Measurements from ENCODE around the gene DGKA.

Gene DGKA

DNA sequence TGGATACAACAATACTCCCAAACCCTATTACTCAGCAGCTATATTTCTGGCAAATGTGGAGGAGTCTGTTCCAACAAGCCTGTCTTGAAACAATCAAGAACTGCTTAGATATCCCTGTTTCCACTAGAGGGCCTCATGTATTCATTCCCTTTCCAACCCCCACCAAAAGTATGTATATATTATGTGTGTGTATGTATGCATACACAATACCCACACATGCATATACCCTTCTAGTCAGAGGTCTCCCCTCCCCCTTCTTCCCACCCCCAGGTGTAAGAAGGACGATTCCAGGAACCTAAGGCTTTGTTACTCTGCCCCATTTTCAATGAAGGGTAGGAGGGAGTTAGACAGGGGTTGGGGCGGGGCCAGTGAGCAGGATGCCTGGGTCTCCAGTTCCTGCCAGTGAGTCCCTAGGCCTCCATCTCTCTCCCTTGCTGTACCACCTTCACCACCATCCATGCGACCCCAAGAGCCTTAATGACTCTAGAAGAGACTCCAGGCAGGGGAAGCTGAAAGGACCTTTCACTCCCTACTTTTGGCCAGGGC, at the start of gene DGKA:
Gene DGKA, plus strand, starts transcription at position 392 of the 546 bp plus-strand sequence. CDS start 5,342 bp downstream, outside the sequence.
- Histone ChIP-seq H3K79me2 (ENCODE audit: insufficient read depth, low read depth) (peaks cover 11% of the 10 kb centered on the region), H3K9ac (peak within 1 kb of the TSS; percentile 85; the same call in 1 of the 2 replicates), H2AFZ (ENCODE audit: low read depth) (peak within 1 kb of the TSS; percentile 77), H3K27ac (peak within 1 kb of the TSS; percentile 93), H3K4me1 (ENCODE audit: low read depth, poor library complexity, severe bottlenecking) (peaks cover 46% of the 10 kb centered on the region), H3K4me3 (IDR thresholded peaks at IDR 0.05; ENCODE audit: insufficient read depth, low read depth, low read length) (no peak within 1 kb of the TSS), H3K27me3 (ENCODE audit: insufficient read depth, low read depth) (no peaks in the 10 kb centered on the region; the same call in 1 of the 2 replicates), H3K36me3 (ENCODE audit: insufficient read depth) (no peaks in the 10 kb centered on the region), H4K20me1 (ENCODE audit: insufficient read depth) (no peaks in the 10 kb centered on the region), H3K4me2 (peak within 1 kb of the TSS; percentile 80)
- TF ChIP-seq CTCF (conservative IDR thresholded peaks at IDR 0.05; ENCODE audit: low read depth, low read length), result peak; percentile 93

DNA sequence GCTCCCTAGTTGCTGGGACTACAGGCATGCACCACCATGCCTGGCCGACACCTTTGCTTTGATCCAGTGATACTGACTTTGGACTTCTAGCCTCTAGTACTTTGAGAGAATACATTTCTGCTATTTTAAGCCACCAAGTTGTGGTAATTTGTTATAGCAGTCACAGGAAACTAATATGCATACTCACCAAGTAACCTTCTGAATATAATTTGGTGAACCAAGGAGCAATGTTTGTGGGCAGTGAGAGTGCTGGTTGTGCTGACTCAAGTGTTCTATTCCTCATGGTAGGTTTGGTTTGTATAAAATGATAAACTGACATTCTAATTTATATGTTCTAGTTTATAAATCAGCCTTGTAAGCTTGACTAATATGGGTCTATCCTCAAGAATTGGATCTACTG, 45.8 kb upstream of the DGKA start:
- Histone ChIP-seq H2AFZ (ENCODE audit: low read depth) (no peak overlapping the region), H3K4me1 (ENCODE audit: low read depth, poor library complexity, severe bottlenecking) (peaks cover 16% of the 10 kb centered on the region), H3K27ac (no peak overlapping the region), H3K36me3 (ENCODE audit: insufficient read depth) (no peaks in the 10 kb centered on the region), H4K20me1 (ENCODE audit: insufficient read depth) (no peaks in the 10 kb centered on the region), H3K4me2 (no peak overlapping the region), H3K79me2 (ENCODE audit: insufficient read depth, low read depth) (no peaks in the 10 kb centered on the region), H3K9ac (no peak overlapping the region), H3K4me3 (IDR thresholded peaks at IDR 0.05; ENCODE audit: insufficient read depth, low read depth, low read length) (no peak overlapping the region), H3K27me3 (ENCODE audit: insufficient read depth, low read depth) (no peaks in the 10 kb centered on the region)
- no peak for TF ChIP-seq CTCF (conservative IDR thresholded peaks at IDR 0.05; ENCODE audit: low read depth, low read length)

- no peak for TF ChIP-seq CTCF (conservative IDR thresholded peaks at IDR 0.05; ENCODE audit: low read depth, low read length)
- H3K4me1 ChIP-seq (ENCODE audit: low read depth, poor library complexity, severe bottlenecking), result no peaks in the 10 kb centered on the region
- no peak overlapping the region for H3K27ac ChIP-seq
Measured at GRCh38 chr12:55891310-55891709, 39.7 kb upstream of the DGKA start.

GRCh38 chr12:55893723-55894122, 37.2 kb upstream of the DGKA start:
- no peak for TF ChIP-seq CTCF (conservative IDR thresholded peaks at IDR 0.05; ENCODE audit: low read depth, low read length)

More at GRCh38 chr12:55891310-55891709, 39.7 kb upstream of the DGKA start:
- H3K36me3 ChIP-seq (ENCODE audit: insufficient read depth), result no peaks in the 10 kb centered on the region
- H3K27me3 ChIP-seq (ENCODE audit: insufficient read depth, low read depth), result no peaks in the 10 kb centered on the region
- H4K20me1 ChIP-seq (ENCODE audit: insufficient read depth), result no peaks in the 10 kb centered on the region
- no peaks in the 10 kb centered on the region for H3K79me2 ChIP-seq (ENCODE audit: insufficient read depth, low read depth)
- H3K4me2 ChIP-seq, result no peak overlapping the region
- no peak overlapping the region for H2AFZ ChIP-seq (ENCODE audit: low read depth)
- no peak overlapping the region for H3K4me3 ChIP-seq (IDR thresholded peaks at IDR 0.05; ENCODE audit: insufficient read depth, low read depth, low read length)
- H3K9ac ChIP-seq, result no peak overlapping the region

More at GRCh38 chr12:55893723-55894122, 37.2 kb upstream of the DGKA start:
- H4K20me1 ChIP-seq (ENCODE audit: insufficient read depth), result no peaks in the 10 kb centered on the region
- H3K4me3 ChIP-seq (IDR thresholded peaks at IDR 0.05; ENCODE audit: insufficient read depth, low read depth, low read length), result no peak overlapping the region
- no peaks in the 10 kb centered on the region for H3K36me3 ChIP-seq (ENCODE audit: insufficient read depth)
- no peaks in the 10 kb centered on the region for H3K79me2 ChIP-seq (ENCODE audit: insufficient read depth, low read depth)
- H3K27me3 ChIP-seq (ENCODE audit: insufficient read depth, low read depth), result no peaks in the 10 kb centered on the region
- H3K27ac ChIP-seq, result no peak overlapping the region
- H3K9ac ChIP-seq, result no peak overlapping the region
- no peak overlapping the region for H2AFZ ChIP-seq (ENCODE audit: low read depth)
- no peak overlapping the region for H3K4me2 ChIP-seq
- H3K4me1 ChIP-seq (ENCODE audit: low read depth, poor library complexity, severe bottlenecking), result no peaks in the 10 kb centered on the region
